ENCODE measurements around the gene PLEKHH3.
"Not testable (repeated sequence)": the region's sequence is repeated elsewhere in the genome, so short reads cannot be mapped to it uniquely, and the experiment has no call there.

Gene PLEKHH3

GRCh38 chr17:42623732-42624596 lies 52.8 kb downstream of the PLEKHH3 start:
- DNase-seq = no peak

GRCh38 chr17:42623271-42623670 lies 53.5 kb downstream of the PLEKHH3 start:
- no peak for DNase-seq

- not testable (repeated sequence) for DNase-seq
Observed at GRCh38 chr17:42621987-42622386, 54.8 kb downstream of the PLEKHH3 start.

GRCh38 chr17:42618442-42619150 lies 58.2 kb downstream of the PLEKHH3 start:
- DNase-seq = no peak

GRCh38 chr17:42617956-42618431 lies 58.8 kb downstream of the PLEKHH3 start:
- DNase-seq = no peak
